NCI-H2171 (cell line): ENCODE measurements around the gene C1QTNF2.

Source experiments
- DNase-seq: peaks from one replicate; lab custom pipeline; 2025; lab: John Stamatoyannopoulos, UW

Gene C1QTNF2

GRCh38 chr5:160375166-160375565, 4.7 kb upstream of the C1QTNF2 start:
- no peak for DNase-seq

- DNase-seq = no peak
Observed at GRCh38 chr5:160371294-160371693, 868 bp upstream of the C1QTNF2 start.

GRCh38 chr5:160370713-160371034, 248 bp upstream of the C1QTNF2 start:
- DNase-seq = no peak

- no peak for DNase-seq
Observed at GRCh38 chr5:160367885-160368284, 2.5 kb downstream of the C1QTNF2 start.

GRCh38 chr5:160367261-160367660, 3.2 kb downstream of the C1QTNF2 start:
- DNase-seq = no peak

- DNase-seq = no peak
Observed at GRCh38 chr5:160366230-160366629, 4.2 kb downstream of the C1QTNF2 start.

- DNase-seq = no peak
Observed at GRCh38 chr5:160363660-160364395, 6.6 kb downstream of the C1QTNF2 start.

GRCh38 chr5:160363211-160363610, 7.2 kb downstream of the C1QTNF2 start:
- no peak for DNase-seq

- DNase-seq = no peak
Observed at GRCh38 chr5:160361624-160362228, 8.7 kb downstream of the C1QTNF2 start.

- DNase-seq = no peak
Observed at GRCh38 chr5:160360310-160360709, 10.1 kb downstream of the C1QTNF2 start.

- no peak for DNase-seq
Observed at GRCh38 chr5:160359816-160360215, 10.6 kb downstream of the C1QTNF2 start.

- no peak for DNase-seq
Observed at GRCh38 chr5:160359242-160359641, 11.2 kb downstream of the C1QTNF2 start.

GRCh38 chr5:160357861-160358411, 12.5 kb downstream of the C1QTNF2 start:
- no peak for DNase-seq

- DNase-seq = no peak
Observed at GRCh38 chr5:160357394-160357793, 13.0 kb downstream of the C1QTNF2 start.

GRCh38 chr5:160356550-160357347, 13.7 kb downstream of the C1QTNF2 start:
- DNase-seq = no peak

- no peak for DNase-seq
Observed at GRCh38 chr5:160354666-160355065, 15.8 kb downstream of the C1QTNF2 start.

GRCh38 chr5:160353379-160353778, 17.0 kb downstream of the C1QTNF2 start:
- no peak for DNase-seq

GRCh38 chr5:160352308-160352707, 18.1 kb downstream of the C1QTNF2 start:
- DNase-seq = no peak

- no peak for DNase-seq
Observed at GRCh38 chr5:160349935-160350303, 20.5 kb downstream of the C1QTNF2 start.

GRCh38 chr5:160349249-160349934, 21.0 kb downstream of the C1QTNF2 start:
- no peak for DNase-seq

- no peak for DNase-seq
Observed at GRCh38 chr5:160348080-160348479, 22.3 kb downstream of the C1QTNF2 start.

- DNase-seq = no peak
Observed at GRCh38 chr5:160347448-160347847, 23.0 kb downstream of the C1QTNF2 start.
